Stimulated activated CD4-positive, alpha-beta T cell treated with anti-CD3 and anti-CD28 coated beads, Interleukin-2, amount 100 ng/mL, for 48 hours (primary cell): Measurements from ENCODE around the gene MSL1.
"Not testable (repeated sequence)": the region's sequence is repeated elsewhere in the genome, so short reads cannot be mapped to it uniquely, and the experiment has no call there.

ENCODE experiments used
- DNase-seq, 2 donors: peaks; one replicate each; pipeline ENCODE4 v3.0.0-alpha.2; 2020

The MSL1 gene

GRCh38 chr17:40134184-40134583 lies 12.4 kb downstream of the MSL1 start:
- no peak for DNase-seq

- no peak for DNase-seq
These were observed 14.0 kb downstream of the MSL1 start for GRCh38 chr17:40135817-40136216.

GRCh38 chr17:40139566-40140058 lies 17.8 kb downstream of the MSL1 start:
- peak in 1 of 2 donors; percentile 11 for DNase-seq

- not testable (repeated sequence) for DNase-seq
These were observed 21.4 kb downstream of the MSL1 start for GRCh38 chr17:40143166-40143565.

GRCh38 chr17:40145476-40145875 lies 23.7 kb downstream of the MSL1 start:
- DNase-seq: no peak

- no peak for DNase-seq
These were observed 26.8 kb downstream of the MSL1 start for GRCh38 chr17:40148527-40148926.

GRCh38 chr17:40150276-40150675 lies 28.5 kb downstream of the MSL1 start:
- DNase-seq: no peak

GRCh38 chr17:40151414-40151963 lies 29.7 kb downstream of the MSL1 start:
- DNase-seq: no peak

- DNase-seq: peak in 1 of 2 donors; percentile 6
These were observed 31.9 kb downstream of the MSL1 start for GRCh38 chr17:40153603-40154236.

GRCh38 chr17:40157973-40158372 lies 36.2 kb downstream of the MSL1 start:
- no peak for DNase-seq

GRCh38 chr17:40158438-40159013 lies 36.8 kb downstream of the MSL1 start:
- DNase-seq: no peak

GRCh38 chr17:40159456-40159855 lies 37.7 kb downstream of the MSL1 start:
- no peak for DNase-seq

GRCh38 chr17:40167685-40168261 lies 46.0 kb downstream of the MSL1 start:
- DNase-seq: no peak

GRCh38 chr17:40168262-40168832 lies 46.6 kb downstream of the MSL1 start:
- DNase-seq: no peak

- no peak for DNase-seq
These were observed 48.6 kb downstream of the MSL1 start for GRCh38 chr17:40170325-40170724.

- no peak for DNase-seq
These were observed 50.0 kb downstream of the MSL1 start for GRCh38 chr17:40171750-40172149.

- no peak for DNase-seq
These were observed 51.5 kb downstream of the MSL1 start for GRCh38 chr17:40173091-40173777.

- no peak for DNase-seq
These were observed 52.0 kb downstream of the MSL1 start for GRCh38 chr17:40173778-40174135.

GRCh38 chr17:40174514-40174913 lies 52.7 kb downstream of the MSL1 start:
- no peak for DNase-seq

- DNase-seq: no peak
These were observed 54.4 kb downstream of the MSL1 start for GRCh38 chr17:40175928-40176753.

GRCh38 chr17:40176754-40177110 lies 55.0 kb downstream of the MSL1 start:
- no peak for DNase-seq

GRCh38 chr17:40177275-40177874 lies 55.6 kb downstream of the MSL1 start, which contains the start of gene RAPGEFL1:
TSS of gene RAPGEFL1 (plus strand) at chr17:40177470. CDS start at chr17:40177862, 392 bp downstream.
- DNase-seq: peak; percentile 82 to 84
